ENCODE results near the gene ELL2. TPM values are rescaled to one million over a fixed set of nuclear protein-coding genes. Genes with fewer than 3 reads are reported as not detected.
"Not testable (repeated sequence)": the region's sequence is repeated elsewhere in the genome, so short reads cannot be mapped to it uniquely, and the experiment has no call there.

Gene ELL2
- total RNA-seq, 1 donor from 2014 or later = 33.1 TPM

DNA sequence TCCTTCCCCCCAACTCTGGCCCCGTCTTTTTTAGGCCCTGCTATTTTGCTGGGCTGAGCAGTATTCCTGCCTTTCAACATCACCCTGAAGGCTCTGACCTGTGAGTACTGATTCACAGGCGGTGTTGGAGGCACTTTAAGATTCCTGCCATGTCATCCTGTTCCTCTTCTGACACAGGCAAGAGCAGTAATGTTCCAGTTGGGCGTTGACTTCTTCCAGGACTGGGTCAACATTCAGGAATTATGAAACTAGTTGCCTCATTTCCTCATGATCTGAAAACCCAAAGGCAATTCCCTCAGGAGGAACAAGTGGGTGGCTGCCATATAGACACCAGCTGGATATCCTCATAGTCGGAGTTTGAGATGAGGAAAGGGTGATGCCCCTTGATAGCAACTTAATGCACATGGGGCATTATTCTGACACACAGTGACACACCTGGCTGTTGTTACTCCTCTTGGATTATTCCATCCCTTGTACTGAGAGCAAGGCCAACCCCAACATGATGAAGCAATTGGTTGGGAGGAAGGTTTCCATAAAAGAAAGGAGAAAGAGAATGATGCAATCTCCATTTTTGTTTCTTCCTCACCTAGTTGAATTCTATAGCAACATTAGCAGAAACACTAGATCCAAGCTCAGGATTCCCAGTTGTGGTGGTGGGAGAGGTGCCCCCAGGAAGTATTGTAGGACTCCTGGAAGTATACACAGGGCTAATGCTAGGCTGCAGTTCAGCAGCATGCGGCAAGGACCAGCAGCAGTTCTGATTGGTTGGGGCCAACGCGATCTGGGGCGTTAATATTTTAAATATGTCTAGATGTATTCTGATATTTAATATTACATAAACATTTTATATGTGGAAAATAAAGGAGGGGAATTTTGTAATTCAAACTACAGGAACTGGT, 119.5 kb downstream of the ELL2 start:
- no peak for DNase-seq (ENCODE audit: low read depth)

DNA sequence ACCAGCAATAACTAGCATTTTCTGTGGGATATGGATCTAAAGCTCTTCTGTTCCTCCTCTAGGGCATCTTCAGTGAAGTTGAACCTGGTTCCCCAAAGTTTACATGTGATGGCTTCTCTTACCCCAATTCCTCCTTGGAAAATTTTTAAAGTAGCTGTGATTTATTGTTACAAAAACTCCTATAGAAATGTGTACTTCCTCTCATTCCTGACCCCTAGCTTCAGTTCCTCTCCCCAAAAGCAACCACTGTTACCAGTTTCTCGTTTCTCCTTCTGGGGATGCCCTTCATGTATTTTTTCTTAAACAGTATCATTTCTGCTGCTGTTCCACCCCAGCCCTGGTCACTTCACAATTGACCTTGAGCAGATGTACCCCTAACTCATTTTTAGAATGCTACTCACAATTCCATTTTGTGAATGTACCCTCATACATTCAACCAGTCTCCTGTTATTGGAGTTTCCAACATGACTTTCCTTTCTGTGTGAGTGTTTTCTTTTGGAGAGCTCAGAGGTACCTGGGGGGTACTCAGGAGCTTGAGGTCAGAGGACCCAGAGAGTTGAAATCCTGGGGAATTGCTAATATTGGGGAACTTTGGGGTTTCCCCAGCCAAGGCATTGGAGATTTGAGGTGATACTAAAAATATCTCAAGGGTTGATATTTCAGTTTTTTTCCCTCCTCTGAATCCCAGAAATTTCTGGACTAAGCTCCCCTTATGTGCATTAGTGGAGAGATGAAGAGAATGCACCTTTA, 120.5 kb downstream of the ELL2 start:
- DNase-seq (ENCODE audit: low read depth) = no peak

DNA sequence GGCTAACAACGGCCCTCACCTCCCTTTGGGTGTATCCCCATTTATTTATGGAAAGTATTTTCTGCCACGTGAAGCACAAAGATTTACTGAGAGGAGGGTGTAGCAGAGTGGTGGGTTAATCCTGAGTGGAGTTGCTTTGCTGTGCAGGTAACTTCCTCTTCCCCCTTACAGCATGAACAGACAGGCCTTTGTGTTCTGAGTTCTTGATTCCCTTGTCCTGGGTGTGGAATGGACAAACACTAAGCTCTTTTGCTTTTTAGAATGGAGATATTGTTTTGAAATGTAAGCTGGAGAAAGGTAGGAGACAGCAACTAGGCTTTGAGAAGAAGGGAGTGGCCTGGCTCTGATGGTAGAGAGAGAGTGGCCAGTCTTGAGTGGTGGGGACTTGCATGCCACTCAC, 122.0 kb downstream of the ELL2 start:
- no peak for DNase-seq (ENCODE audit: low read depth)

DNA sequence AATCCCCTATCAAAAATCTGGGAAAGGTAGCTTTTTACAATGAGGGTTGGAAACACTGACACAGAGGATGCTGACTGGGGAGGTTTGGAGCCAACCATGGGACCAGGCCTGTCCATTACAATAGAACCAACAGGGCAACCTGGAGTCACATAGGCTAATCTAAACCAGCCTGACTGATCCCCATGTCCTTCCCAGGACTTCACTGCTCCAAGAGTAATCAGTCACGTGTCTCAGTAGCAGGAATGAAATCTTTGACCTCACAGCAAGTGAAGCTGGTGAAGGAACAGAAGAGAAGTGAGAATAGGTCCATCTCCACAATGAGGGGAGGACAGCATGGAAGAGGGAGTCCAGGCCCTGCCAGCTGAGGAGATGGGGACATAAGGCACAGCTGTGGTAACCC, 123.1 kb downstream of the ELL2 start:
- DNase-seq (ENCODE audit: low read depth) = no peak

DNA sequence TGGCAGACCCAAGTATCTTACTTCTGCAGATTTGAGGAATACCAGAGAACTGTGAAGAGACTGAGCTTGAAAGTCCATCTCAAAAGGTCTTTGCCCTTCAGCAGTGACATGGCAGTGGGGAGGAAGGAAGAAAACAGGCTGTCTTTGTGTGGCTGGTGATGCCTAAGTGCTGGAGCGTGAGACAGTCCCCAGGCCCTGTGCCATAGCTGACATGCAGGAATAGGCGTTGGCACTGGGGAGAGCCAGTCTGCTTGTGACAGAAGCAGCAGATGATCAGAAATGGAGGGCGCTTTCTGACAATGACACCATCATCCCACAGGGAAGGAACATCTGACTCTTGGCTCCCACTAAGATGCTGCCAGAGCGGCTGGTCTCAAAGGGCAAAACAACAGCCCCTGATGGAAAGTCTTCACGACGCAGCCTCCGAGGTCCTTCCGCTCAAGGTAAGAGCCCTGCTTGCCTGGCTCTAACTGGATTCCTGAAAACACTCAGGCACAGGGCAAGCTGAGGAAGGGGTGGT, 123.6 kb downstream of the ELL2 start:
- DNase-seq (ENCODE audit: low read depth) = no peak

DNA sequence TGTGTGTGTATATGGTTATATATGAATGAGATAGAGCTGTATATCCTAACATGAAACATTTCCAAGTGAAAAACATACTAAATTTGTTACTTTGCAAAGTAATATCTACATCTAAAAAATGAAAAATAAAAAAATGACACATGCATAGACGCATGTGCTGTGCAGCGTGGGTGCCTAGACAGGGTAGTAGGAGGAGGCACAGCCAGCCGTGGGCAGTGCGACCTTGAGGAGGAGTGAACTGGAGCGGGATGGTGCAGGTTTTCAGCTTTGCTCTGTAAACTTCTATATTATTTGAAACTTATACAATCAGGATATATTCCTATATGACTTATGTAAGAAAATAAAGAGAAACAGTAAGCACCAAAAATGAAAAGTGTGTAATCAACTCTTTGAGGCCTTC, 124.2 kb downstream of the ELL2 start:
- DNase-seq (ENCODE audit: low read depth) = no peak

DNA sequence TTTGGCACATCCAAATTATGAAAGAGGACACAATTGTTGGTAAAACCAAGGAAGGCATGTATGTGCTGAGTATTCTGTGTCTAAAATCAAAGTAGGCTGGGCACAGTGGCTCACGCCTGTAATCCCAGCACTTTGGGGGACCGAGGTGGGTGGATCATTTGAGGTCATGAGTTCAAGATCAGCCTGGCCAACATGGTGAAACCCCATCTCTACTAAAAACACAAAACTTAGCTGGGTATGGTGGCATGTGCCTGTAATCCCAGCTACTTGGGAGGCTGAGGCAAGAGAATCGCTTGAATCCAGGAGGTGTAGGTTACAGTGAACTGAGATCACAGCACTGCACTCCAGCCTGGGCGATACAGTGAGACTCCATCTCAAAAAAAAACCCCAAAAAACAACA, 124.7 kb downstream of the ELL2 start:
- DNase-seq (ENCODE audit: low read depth) = not testable (repeated sequence)

DNA sequence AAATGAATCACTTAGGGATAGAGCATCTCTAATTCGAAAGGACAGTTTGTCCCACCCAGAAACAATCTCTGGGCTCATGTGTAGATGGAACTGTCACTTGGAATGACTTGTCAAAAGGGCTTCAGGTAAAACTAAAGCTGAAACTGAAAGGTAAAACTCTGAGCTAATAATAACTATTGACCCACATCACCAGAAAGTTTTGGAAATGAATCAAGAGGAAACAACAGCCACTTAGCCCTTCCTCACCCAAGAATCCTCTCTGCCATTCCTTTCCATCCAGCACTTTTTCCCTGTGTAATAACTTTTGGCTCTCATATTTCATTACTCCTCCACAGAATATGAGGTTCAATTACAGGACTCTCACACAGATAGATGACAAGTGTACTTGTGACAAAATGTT, 125.1 kb downstream of the ELL2 start:
- DNase-seq (ENCODE audit: low read depth) = no peak

DNA sequence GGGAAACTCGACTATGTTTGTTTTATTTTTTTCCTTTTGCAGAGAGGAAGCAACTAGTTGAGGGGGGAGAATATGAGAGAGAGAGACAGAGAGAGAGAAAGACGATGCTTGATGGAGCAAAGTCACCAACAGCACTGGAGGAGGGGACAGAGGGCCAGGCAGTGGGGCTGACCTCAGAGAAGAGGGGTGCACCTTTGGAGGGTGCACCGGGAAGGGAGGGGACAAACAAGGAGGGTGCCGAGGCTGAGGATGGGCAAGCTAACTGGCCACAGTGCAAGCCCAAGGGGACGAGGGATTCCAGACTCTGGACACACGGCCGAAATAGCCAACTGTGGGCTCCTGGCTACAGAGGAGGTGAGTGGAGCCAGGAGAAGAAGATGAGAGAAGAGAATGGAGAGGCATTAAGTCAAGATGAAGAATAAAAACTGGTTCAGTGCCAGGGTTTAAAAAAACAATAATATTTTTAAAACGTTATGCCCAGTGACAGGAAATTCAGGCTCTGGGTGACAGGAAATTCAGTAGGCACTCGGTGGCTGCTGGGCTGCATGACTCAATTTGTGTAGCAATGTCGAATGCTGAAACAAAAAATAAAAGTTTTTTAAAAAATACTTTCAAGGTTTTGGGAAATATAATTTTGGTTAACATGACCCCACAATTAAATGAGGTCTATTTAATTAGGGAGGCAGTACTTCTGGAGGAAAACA, 125.8 kb downstream of the ELL2 start:
- no peak for DNase-seq (ENCODE audit: low read depth)

Other genes starting within 250 kb of the ELL2 start
- 223 and 309 TPM in 2 replicates for gene RHOBTB3, start 230.5 kb downstream of the ELL2 start, total RNA-seq
- 169 and 223 TPM in 2 replicates for gene GLRX, start 139.1 kb downstream of the ELL2 start, total RNA-seq

Measured in myocyte (in vitro differentiated cells).